Panc1 (cell line): ENCODE data around the gene ELMO1. TPM values are rescaled to one million over a fixed set of nuclear protein-coding genes. Genes with fewer than 3 reads are reported as not detected.

Experiments
- ATAC-seq: fragments of 200-7000 bp; cut with Tn5 transposase; 2 replicates; pipeline ENCODE4 v1.9.1; 2020; ENCODE audit warnings: mild to moderate bottlenecking, moderate library complexity
- BruUV-seq: library from RNA; stranded (reverse); fragments of 400-500 nt; replicated peaks from 2 replicates; lab custom pipeline; 2021; lab: Mats Ljungman, UMichigan
- CTCF ChIA-PET: fragments of 300-600 bp; sonication (Branson Sonifier 250); formaldehyde crosslinking; loops from one replicate; lab custom pipeline; 2022; ENCODE audit warnings: antibody characterized with exemption; lab: Charles Lee
- POLR2A ChIA-PET: fragments of 300-600 bp; sonication (Branson Sonifier 250); formaldehyde crosslinking; loops from one replicate; lab custom pipeline; 2022; ENCODE audit warnings: antibody characterized with exemption; lab: Charles Lee
- DNase-seq: peaks from one replicate; pipeline ENCODE4 v3.0.0-alpha.2; 2010; ENCODE audit warnings: low read depth, low spot score
- H3K27ac ChIP-seq: 2 replicates; pipeline ENCODE4 v1.5.1; 2011; ENCODE audit warnings: mild to moderate bottlenecking, low read length, inconsistent platforms
- H3K27me3 ChIP-seq: fragments of 200-500 bp; sonication (Bioruptor generic); 2 replicates; pipeline ENCODE4 v1.6.0; 2014; ENCODE audit warnings: low read length, inconsistent platforms; ENCODE audit not compliant: control insufficient read depth, insufficient read depth
- H3K36me3 ChIP-seq: fragments of 200-500 bp; sonication (Bioruptor generic); 2 replicates; pipeline ENCODE4 v1.5.1; 2014; ENCODE audit warnings: inconsistent platforms, mild to moderate bottlenecking, low read length, moderate library complexity; ENCODE audit not compliant: control insufficient read depth, insufficient read depth
- H3K4me1 ChIP-seq: 2 replicates; pipeline ENCODE4 v1.5.1; 2011; ENCODE audit warnings: inconsistent platforms, mild to moderate bottlenecking, low read length, moderate library complexity; ENCODE audit not compliant: control insufficient read depth, insufficient read depth
- H3K4me3 ChIP-seq, 2 experiments: 2 replicates each; pipeline ENCODE4 v1.5.1; 2011 to 2012; ENCODE audit warnings: low read depth in 2 of 2, low read length in 2 of 2, mild to moderate bottlenecking in 2 of 2, inconsistent platforms in 1 of 2, moderate library complexity in 1 of 2
- H3K9me3 ChIP-seq: fragments of 200-500 bp; sonication (Bioruptor generic); 2 replicates; pipeline ENCODE4 v1.5.1; 2014; ENCODE audit warnings: low read depth, mild to moderate bottlenecking, inconsistent platforms, low read length, moderate library complexity; ENCODE audit not compliant: control insufficient read depth, insufficient read depth
- CTCF ChIP-seq: fragments of 450-650 bp; IDR thresholded peaks from 2 replicates; pipeline ENCODE4 v1.5.1; 2017; ENCODE audit warnings: mild to moderate bottlenecking
- POLR2AphosphoS5 ChIP-seq: IDR thresholded peaks from 2 replicates; pipeline ENCODE4 v1.6.1; 2012; ENCODE audit warnings: mild to moderate bottlenecking, low read depth, low read length, moderate library complexity
- REST ChIP-seq, 2 experiments: IDR thresholded peaks; 2 replicates each; pipeline ENCODE4 v1.6.1; 2011 to 2012; ENCODE audit warnings: low read depth in 2 of 2, control low read depth in 1 of 2, low read length in 1 of 2, mild to moderate bottlenecking in 1 of 2, moderate library complexity in 1 of 2; ENCODE audit not compliant: insufficient read depth in 1 of 2
- SIN3A ChIP-seq: IDR thresholded peaks from 2 replicates; pipeline ENCODE4 v1.6.1; 2012; ENCODE audit warnings: low read depth, mild to moderate bottlenecking, low read length, moderate library complexity, borderline replicate concordance; ENCODE audit not compliant: insufficient read depth
- TCF7L2 ChIP-seq: IDR thresholded peaks from 2 replicates; pipeline ENCODE4 v1.6.1; 2011; ENCODE audit warnings: mild to moderate bottlenecking, low read depth, low read length, inconsistent platforms
- in situ Hi-C: cut with HindIII; loops from 2 replicates; pipeline ENCODE4 v1.10.0; 2016; ENCODE audit warnings: low sequenced_read_pairs, low pct_unique_long_range_greater_than_20kb
- intact Hi-C: fragments of 100-400 bp; cut with micrococcal nuclease; formaldehyde crosslinking; loops from one replicate; pipeline ENCODE4 v1.10.0; 2022; ENCODE audit not compliant: unreplicated experiment
- total RNA-seq: library from RNA; stranded (reverse); gene quantifications from one replicate; pipeline ENCODE4 v1.2.1, GENCODE V29; 2021; ENCODE audit not compliant: unreplicated experiment

Gene ELMO1
- total RNA-seq, 1 experiment from 2014 or later: 0.80 TPM

- no peaks in the 10 kb centered on the region for H3K9me3 ChIP-seq
- in situ Hi-C loops (no loop called here), intact Hi-C loops (no loop called here)
- H3K27ac ChIP-seq: no peak overlapping the region
- no peak for TF ChIP-seq SIN3A
- BruUV-seq: no TSS peak
- POLR2A ChIA-PET: no interaction called here
- H3K4me3 ChIP-seq: no peak overlapping the region
- ATAC-seq (no peak), DNase-seq (no peak)
- H3K27me3 ChIP-seq: no peaks in the 10 kb centered on the region
- H3K4me1 ChIP-seq: no peaks in the 10 kb centered on the region
- H3K36me3 ChIP-seq: no peaks in the 10 kb centered on the region
- CTCF ChIA-PET: no interaction called here
These were observed 625.3 kb downstream of the ELMO1 start for GRCh38 chr7:36823353-36823752.

GRCh38 chr7:36821617-36822016 lies 627.0 kb downstream of the ELMO1 start:
- H3K27ac ChIP-seq: no peak overlapping the region
- ChIA-PET POLR2A (no interaction called here), CTCF (no interaction called here)
- intact Hi-C loops: no loop called here
- in situ Hi-C loops: no loop called here
- no peaks in the 10 kb centered on the region for H3K36me3 ChIP-seq
- H3K4me1 ChIP-seq: no peaks in the 10 kb centered on the region
- H3K4me3 ChIP-seq: no peak overlapping the region
- no TSS peak for BruUV-seq
- DNase-seq (no peak), ATAC-seq (no peak)
- H3K27me3 ChIP-seq: no peaks in the 10 kb centered on the region
- no peak for TF ChIP-seq REST (IDR thresholded peaks at IDR 0.05; ENCODE audit: insufficient read depth in 1 of 2, low read depth in 2 of 2, low read length in 1 of 2)
- no peak for TF ChIP-seq SIN3A
- TF ChIP-seq CTCF: no peak
- no peak for TF ChIP-seq POLR2AphosphoS5
- no peak for TF ChIP-seq TCF7L2
- H3K9me3 ChIP-seq: peaks cover under 1% of the 10 kb centered on the region; the same call in 1 of the 2 replicates

GRCh38 chr7:36820527-36821170 lies 628.0 kb downstream of the ELMO1 start:
- Histone ChIP-seq H3K27me3 (no peaks in the 10 kb centered on the region), H3K27ac (no peak overlapping the region), H3K4me1 (no peaks in the 10 kb centered on the region), H3K9me3 (peaks cover 10% of the 10 kb centered on the region; the same call in 1 of the 2 replicates), H3K36me3 (no peaks in the 10 kb centered on the region), H3K4me3 (no peak overlapping the region)
- no TSS peak for BruUV-seq
- TF ChIP-seq TCF7L2 (no peak), CTCF (no peak), SIN3A (no peak), REST (IDR thresholded peaks at IDR 0.05; ENCODE audit: insufficient read depth in 1 of 2, low read depth in 2 of 2, low read length in 1 of 2) (no peak), POLR2AphosphoS5 (no peak)
- ATAC-seq: no peak
- intact Hi-C loops (no loop called here), in situ Hi-C loops (no loop called here)
- DNase-seq: no peak
- ChIA-PET CTCF (no interaction called here), POLR2A (no interaction called here)
